DOHH2 (cell line): ENCODE measurements around the gene TRIP11.

ENCODE experiments used
- CTCF ChIP-seq: fragments of 200-600 bp; sonication (generic); IDR thresholded peaks from one replicate; pipeline ENCODE4 v1.5.1; 2014; ENCODE audit warnings: antibody characterized with exemption, mild to moderate bottlenecking, low read depth, low read length; ENCODE audit not compliant: poor library complexity, severe bottlenecking
- EZH2phosphoT487 ChIP-seq: fragments of 200-600 bp; sonication (generic); IDR thresholded peaks from 2 replicates; pipeline ENCODE4 v1.6.1; 2017; ENCODE audit warnings: borderline replicate concordance, mild to moderate bottlenecking, antibody characterized with exemption, low read length, moderate library complexity, mixed read lengths

GRCh38 chr14:91957876-91958313 is 82.0 kb downstream of the TRIP11 start:
- no peak for TF ChIP-seq CTCF
- no peak for TF ChIP-seq EZH2phosphoT487
